K562 (cell line): Measurements from ENCODE around the gene MYOM1. TPM values are rescaled to one million over a fixed set of nuclear protein-coding genes. Genes with fewer than 3 reads are reported as not detected.
A peak's percentile ranks its signal among the peaks of the same experiment; 100 is the strongest.

Experiments used
- ARHGAP35 ChIP-seq: fragments of 450-650 bp; IDR thresholded peaks from 2 replicates; pipeline ENCODE4 v1.6.1; 2018; ENCODE audit not compliant: partially characterized antibody
- ASH1L ChIP-seq: fragments of 450-650 bp; IDR thresholded peaks from 2 replicates; pipeline ENCODE4 v1.6.1; 2018; ENCODE audit warnings: borderline replicate concordance, mild to moderate bottlenecking, low read depth; ENCODE audit not compliant: partially characterized antibody
- CHAMP1 ChIP-seq: fragments of 450-650 bp; IDR thresholded peaks from 2 replicates; pipeline ENCODE4 v1.6.1; 2016; ENCODE audit warnings: mild to moderate bottlenecking
- CXXC5 ChIP-seq: fragments of 250-450 bp; sonication (Bioruptor Pico); IDR thresholded peaks from 2 replicates; pipeline ENCODE4 v1.8.0; 2022; ENCODE audit warnings: inconsistent platforms, mild to moderate bottlenecking, moderate library complexity
- EP400 ChIP-seq: fragments of 450-650 bp; IDR thresholded peaks from 2 replicates; pipeline ENCODE4 v1.6.1; 2017; ENCODE audit warnings: antibody characterized with exemption, mild to moderate bottlenecking, moderate library complexity
- HDAC1 ChIP-seq, 2 experiments: fragments of 450-650 bp; IDR thresholded peaks; 2 replicates each; pipeline ENCODE4 v1.6.1; 2016 to 2017; ENCODE audit warnings: inconsistent platforms in 1 of 2, mild to moderate bottlenecking in 1 of 2, moderate library complexity in 1 of 2
- HDAC3 ChIP-seq: fragments of 450-650 bp; IDR thresholded peaks from 2 replicates; pipeline ENCODE4 v1.6.1; 2018; ENCODE audit warnings: borderline replicate concordance, mild to moderate bottlenecking, moderate library complexity; ENCODE audit not compliant: partially characterized antibody
- HOXB6 ChIP-seq: fragments of 250-450 bp; sonication (Bioruptor Pico); IDR thresholded peaks from 2 replicates; pipeline ENCODE4 v1.5.1; 2022; ENCODE audit warnings: mild to moderate bottlenecking, borderline replicate concordance
- KHSRP ChIP-seq: fragments of 450-650 bp; IDR thresholded peaks from 2 replicates; pipeline ENCODE4 v1.6.1; 2017
- L3MBTL2 ChIP-seq: fragments of 450-650 bp; IDR thresholded peaks from 2 replicates; pipeline ENCODE4 v1.6.1; 2016; ENCODE audit warnings: mild to moderate bottlenecking, moderate library complexity
- MCM7 ChIP-seq, 2 experiments: fragments of 450-650 bp; IDR thresholded peaks; 2 replicates each; pipeline ENCODE4 v1.6.1; 2016 to 2018
- NFE2 ChIP-seq: IDR thresholded peaks from 2 replicates; pipeline ENCODE4 v1.6.1; 2014; ENCODE audit warnings: antibody characterized with exemption, low read depth
- NR2C1 ChIP-seq, 2 experiments: fragments of 450-650 bp; IDR thresholded peaks; 2 replicates each; pipeline ENCODE4 v1.6.1; 2017; ENCODE audit warnings: mild to moderate bottlenecking in 2 of 2, antibody characterized with exemption in 1 of 2, inconsistent platforms in 1 of 2, missing compliant biosample characterization in 1 of 2, missing genetic modification characterization in 1 of 2
- RERE ChIP-seq: sonication (generic); formaldehyde crosslinking; IDR thresholded peaks from 2 replicates; pipeline ENCODE4 v1.8.0; 2023; ENCODE audit warnings: missing genetic modification reagents, mild to moderate bottlenecking, borderline replicate concordance
- SFPQ ChIP-seq: fragments of 200-400 bp; formaldehyde crosslinking; IDR thresholded peaks from 2 replicates; pipeline ENCODE4 v1.6.1; 2017; ENCODE audit warnings: mild to moderate bottlenecking, low read depth, low read length, moderate library complexity
- ZNF311 ChIP-seq: fragments of 250-450 bp; sonication (Bioruptor Pico); IDR thresholded peaks from 2 replicates; pipeline ENCODE4 v1.4.0; 2020; ENCODE audit warnings: mild to moderate bottlenecking, moderate library complexity
- ZZZ3 ChIP-seq: fragments of 450-650 bp; IDR thresholded peaks from 2 replicates; pipeline ENCODE4 v1.6.1; 2016; ENCODE audit warnings: antibody characterized with exemption, mild to moderate bottlenecking, moderate library complexity
- polyA plus RNA-seq, 8 experiments: library from polyadenylated mRNA; depleted of rRNA in 4 of 8; stranded (reverse) in 5 of 8; unstranded in 3 of 8; fragments of >200 nt; fragmentation: Nextera tagmentation in 2 of 8; fragmentation: Illumina TruSeq in 1 of 8; extraction: Ambion mirVana in 2 of 8; extraction: Trizol in 1 of 8; gene quantifications; 2 replicates each; pipeline versions ENCODE4 v1.2.1 to v1.2.3, GENCODE V29; 2011 to 2014; ENCODE audit warnings: inconsistent platforms in 1 of 8, missing spikeins in 1 of 8
- total RNA-seq, 7 experiments: library from RNA; depleted of rRNA in 6 of 7; stranded (reverse); fragments of >200 nt in 6 of 7; fragmentation: Illumina TruSeq in 2 of 7; extraction: Trizol in 2 of 7; gene quantifications; 2 replicates each; pipeline versions ENCODE4 v1.2.1 to v1.2.3, GENCODE V29; 2011 to 2021; ENCODE audit warnings: low replicate concordance in 1 of 7

The MYOM1 gene
- total and polyA plus RNA-seq, 9 of the 15 experiments (the other 6 are each of a cell fraction or from before 2014, with no cell fraction given): 0.01 to 0.62 (median 0.25) TPM

DNA sequence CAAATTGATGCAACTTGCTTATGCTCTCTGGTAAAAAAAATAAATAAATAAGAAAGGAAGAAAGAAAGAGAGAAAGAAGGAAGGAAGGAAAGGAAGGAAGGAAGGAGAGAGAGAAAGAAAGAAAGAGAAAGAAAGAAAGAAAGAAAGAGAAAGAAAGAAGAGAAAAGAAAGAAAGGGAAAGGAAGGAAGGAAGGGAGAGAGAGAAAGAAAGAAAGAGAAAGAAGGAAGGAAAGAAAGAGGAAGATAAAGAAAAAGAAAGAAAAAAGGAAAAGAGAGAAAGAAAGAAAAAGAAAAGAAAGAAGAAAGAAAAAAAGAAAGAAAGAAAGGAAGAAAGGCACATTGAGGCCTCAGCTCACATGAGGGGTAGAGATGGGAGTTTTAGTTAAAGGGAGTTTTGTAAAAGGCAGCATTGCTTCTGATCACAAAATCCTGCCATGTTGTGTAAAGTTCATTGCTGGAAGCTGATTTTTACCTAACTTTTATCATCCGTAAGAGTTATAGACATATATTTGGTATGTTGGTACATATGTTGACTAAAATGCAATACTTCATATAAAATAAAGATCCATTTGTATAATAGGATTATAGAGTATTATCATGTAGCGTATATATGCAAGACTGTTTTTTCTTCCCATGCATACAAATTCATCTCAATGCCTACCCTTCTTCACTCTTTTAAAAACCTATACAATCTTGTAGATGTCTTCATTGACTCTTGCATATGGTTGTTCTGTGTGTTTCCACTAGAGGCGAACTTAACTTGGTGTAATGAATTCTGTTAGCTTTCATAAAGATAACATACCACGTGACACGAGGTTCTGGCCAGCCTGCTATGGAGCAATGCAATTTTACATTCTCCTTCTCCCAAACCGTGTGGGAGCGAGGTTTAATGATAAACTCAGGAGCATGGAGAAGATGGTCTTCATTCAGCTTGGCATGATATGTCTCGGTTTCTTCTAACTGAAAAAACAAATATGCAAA is 32.8 kb downstream of the MYOM1 start (continued):
- TF ChIP-seq CHAMP1 (peak; percentile 31; the same call in 1 of the 2 replicates), NFE2 (no peak), ZNF311 (CRISPR knock-in tag) (no peak), L3MBTL2 (0 out of 2 replicates have a peak, but pooled peaks have one; percentile 25), KHSRP (no peak), SFPQ (no peak), NR2C1 (IDR thresholded peaks at IDR 0.05) (no peak), NR2C1 (tag; IDR thresholded peaks at IDR 0.05) (no peak), HDAC3 (no peak), RERE (no peak), ASH1L (peak; percentile 49), MCM7 (IDR thresholded peaks at IDR 0.05) (peak in 1 of 2 experiments; percentile 43; a peak in 1 of 4 replicates), ARHGAP35 (no peak), CXXC5 (CRISPR knock-in tag) (0 out of 2 replicates have a peak, but pooled peaks have one; percentile 28), EP400 (peak; percentile 16; the same call in 1 of the 2 replicates), ZZZ3 (no peak), HDAC1 (IDR thresholded peaks at IDR 0.05) (no peak), HOXB6 (no peak)
